Neural progenitor cell (in vitro differentiated cells): ENCODE measurements around the gene STXBP3. TPM values are rescaled to one million over a fixed set of nuclear protein-coding genes. Genes with fewer than 3 reads are reported as not detected.

Experiments used
- DNase-seq: peaks from one replicate; pipeline ENCODE4 v3.0.0-alpha.2; 2016; ENCODE audit warnings: low spot score
- H2AFZ ChIP-seq: fragments of 200-600 bp; sonication (generic); replicated peaks from 2 replicates; pipeline ENCODE4 v1.6.1; 2016; ENCODE audit warnings: antibody characterized with exemption
- H3F3A ChIP-seq: fragments of 200-600 bp; sonication (generic); 2 replicates; pipeline ENCODE4 v1.6.1; 2016; ENCODE audit warnings: antibody characterized with exemption, low read depth
- H3K27ac ChIP-seq: fragments of 200-600 bp; sonication (generic); 2 replicates; pipeline ENCODE4 v1.5.1; 2016; ENCODE audit warnings: mild to moderate bottlenecking
- H3K27me3 ChIP-seq: fragments of 200-600 bp; sonication (generic); 2 replicates; pipeline ENCODE4 v1.6.1; 2016; ENCODE audit warnings: mild to moderate bottlenecking, moderate library complexity
- H3K36me3 ChIP-seq: fragments of 200-600 bp; sonication (generic); 2 replicates; pipeline ENCODE4 v1.5.1; 2016
- H3K4me1 ChIP-seq: fragments of 200-600 bp; sonication (generic); 2 replicates; pipeline ENCODE4 v1.6.1; 2016; ENCODE audit warnings: mixed run types
- H3K4me2 ChIP-seq: fragments of 200-600 bp; sonication (generic); 2 replicates; pipeline ENCODE4 v1.6.1; 2016
- H3K4me3 ChIP-seq: fragments of 200-600 bp; sonication (generic); 2 replicates; pipeline ENCODE4 v1.5.1; 2016
- H3K79me2 ChIP-seq: fragments of 200-600 bp; sonication (generic); 2 replicates; pipeline ENCODE4 v1.6.1; 2016; ENCODE audit warnings: low read depth
- H3K9ac ChIP-seq: fragments of 200-600 bp; sonication (generic); 2 replicates; pipeline ENCODE4 v1.6.1; 2016
- H3K9me3 ChIP-seq: fragments of 200-600 bp; sonication (generic); 2 replicates; pipeline ENCODE4 v1.5.1; 2016; ENCODE audit warnings: low read depth
- H4K20me1 ChIP-seq: fragments of 200-600 bp; sonication (generic); 2 replicates; pipeline ENCODE4 v1.6.1; 2016; ENCODE audit warnings: low read depth
- H3K27ac Mint-ChIP-seq: 3 replicates; pipeline ENCODE4 v1.8.0; 2021; ENCODE audit warnings: mixed read lengths
- H3K27me3 Mint-ChIP-seq: 2 replicates; pipeline ENCODE4 v1.8.0; 2022; ENCODE audit warnings: low read depth, mild to moderate bottlenecking, inconsistent platforms, moderate library complexity, mixed read lengths; ENCODE audit not compliant: insufficient read depth
- H3K36me3 Mint-ChIP-seq: 3 replicates; pipeline ENCODE4 v1.8.0; 2021; ENCODE audit warnings: mixed read lengths
- H3K4me1 Mint-ChIP-seq: 3 replicates; pipeline ENCODE4 v1.8.0; 2021; ENCODE audit warnings: mixed read lengths
- H3K4me3 Mint-ChIP-seq: 3 replicates; pipeline ENCODE4 v1.8.0; 2021; ENCODE audit warnings: mild to moderate bottlenecking, moderate library complexity, mixed read lengths
- H3K9me3 Mint-ChIP-seq: 3 replicates; pipeline ENCODE4 v1.8.0; 2020; ENCODE audit warnings: mixed read lengths
- EZH2 ChIP-seq: fragments of 200-600 bp; sonication (generic); IDR thresholded peaks from 2 replicates; pipeline ENCODE4 v1.6.1; 2017; ENCODE audit warnings: antibody characterized with exemption, mild to moderate bottlenecking, moderate library complexity
- EZH2phosphoT487 ChIP-seq: fragments of 200-600 bp; sonication (generic); IDR thresholded peaks from 2 replicates; pipeline ENCODE4 v1.6.1; 2017; ENCODE audit warnings: antibody characterized with exemption
- total RNA-seq: library from RNA; depleted of rRNA; stranded (reverse); fragments of >200 nt; gene quantifications from 2 replicates; pipeline ENCODE4 v1.2.3, GENCODE V29; 2015; ENCODE audit warnings: low replicate concordance
- TF ChIP-seq, protein P1 (sequence below): fragments of 200-600 bp; sonication (generic); IDR thresholded peaks from 2 replicates; pipeline ENCODE4 v1.5.1; 2017; ENCODE audit warnings: antibody characterized with exemption, mild to moderate bottlenecking

The STXBP3 gene
- total RNA-seq, 1 donor from 2014 or later, result 89.8 TPM

- H3K4me3 ChIP-seq, result no peak overlapping the region
- no peak overlapping the region for H3K27ac Mint-ChIP-seq
- H2AFZ ChIP-seq, result no peak overlapping the region
- peaks cover 13% of the 10 kb centered on the region for H3K4me1 Mint-ChIP-seq
- TF ChIP-seq, protein P1, sequence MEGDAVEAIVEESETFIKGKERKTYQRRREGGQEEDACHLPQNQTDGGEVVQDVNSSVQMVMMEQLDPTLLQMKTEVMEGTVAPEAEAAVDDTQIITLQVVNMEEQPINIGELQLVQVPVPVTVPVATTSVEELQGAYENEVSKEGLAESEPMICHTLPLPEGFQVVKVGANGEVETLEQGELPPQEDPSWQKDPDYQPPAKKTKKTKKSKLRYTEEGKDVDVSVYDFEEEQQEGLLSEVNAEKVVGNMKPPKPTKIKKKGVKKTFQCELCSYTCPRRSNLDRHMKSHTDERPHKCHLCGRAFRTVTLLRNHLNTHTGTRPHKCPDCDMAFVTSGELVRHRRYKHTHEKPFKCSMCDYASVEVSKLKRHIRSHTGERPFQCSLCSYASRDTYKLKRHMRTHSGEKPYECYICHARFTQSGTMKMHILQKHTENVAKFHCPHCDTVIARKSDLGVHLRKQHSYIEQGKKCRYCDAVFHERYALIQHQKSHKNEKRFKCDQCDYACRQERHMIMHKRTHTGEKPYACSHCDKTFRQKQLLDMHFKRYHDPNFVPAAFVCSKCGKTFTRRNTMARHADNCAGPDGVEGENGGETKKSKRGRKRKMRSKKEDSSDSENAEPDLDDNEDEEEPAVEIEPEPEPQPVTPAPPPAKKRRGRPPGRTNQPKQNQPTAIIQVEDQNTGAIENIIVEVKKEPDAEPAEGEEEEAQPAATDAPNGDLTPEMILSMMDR, result no peak
- TF ChIP-seq EZH2, result no peak
- TF ChIP-seq EZH2phosphoT487, result no peak
- H3K79me2 ChIP-seq, result no peaks in the 10 kb centered on the region
- H3K4me1 ChIP-seq, result no peaks in the 10 kb centered on the region
- DNase-seq, result no peak
- no peaks in the 10 kb centered on the region for H3K9me3 ChIP-seq
- H3K9ac ChIP-seq, result no peak overlapping the region
- H3K4me2 ChIP-seq, result no peak overlapping the region
- H3K36me3 ChIP-seq, result no peaks in the 10 kb centered on the region
- H3K36me3 Mint-ChIP-seq, result peaks cover 2% of the 10 kb centered on the region
- no peaks in the 10 kb centered on the region for H4K20me1 ChIP-seq
- no peaks in the 10 kb centered on the region for H3F3A ChIP-seq
- no peaks in the 10 kb centered on the region for H3K27me3 ChIP-seq
- H3K9me3 Mint-ChIP-seq, result peaks cover 4% of the 10 kb centered on the region
- peaks cover 3% of the 10 kb centered on the region for H3K27me3 Mint-ChIP-seq
- H3K27ac ChIP-seq, result no peak overlapping the region
- H3K4me3 Mint-ChIP-seq, result no peak overlapping the region
These were observed 77.2 kb downstream of the STXBP3 start for GRCh38 chr1:108823632-108824031.

DNA sequence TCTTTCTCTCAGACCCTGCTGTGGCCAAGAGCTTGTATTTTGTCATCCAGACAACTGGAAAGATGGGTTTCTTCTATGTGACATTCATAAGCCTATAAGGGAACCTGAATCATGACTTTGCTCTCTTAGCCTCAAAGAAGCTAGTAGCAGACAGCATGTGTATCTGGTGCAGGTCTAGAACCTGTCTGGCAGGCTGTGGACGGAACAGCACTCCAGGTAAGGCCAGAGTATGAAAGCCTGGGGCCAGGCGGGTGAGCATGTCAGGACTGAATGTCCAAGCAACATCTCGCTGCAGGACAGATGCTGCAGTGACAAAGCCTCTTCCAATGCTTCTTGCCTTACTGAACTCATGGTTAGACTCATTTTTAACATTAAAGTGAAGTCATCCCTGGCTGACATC lies 77.6 kb downstream of the STXBP3 start:
- H3K4me2 ChIP-seq, result no peak overlapping the region
- peaks cover 3% of the 10 kb centered on the region for H3K27me3 Mint-ChIP-seq
- peaks cover 14% of the 10 kb centered on the region for H3K4me1 Mint-ChIP-seq
- TF ChIP-seq, protein P1, result no peak
- TF ChIP-seq EZH2phosphoT487 (no peak), EZH2 (no peak)
- no peaks in the 10 kb centered on the region for H4K20me1 ChIP-seq
- H3K27ac ChIP-seq, result no peak overlapping the region
- H3K9ac ChIP-seq, result no peak overlapping the region
- H3K36me3 Mint-ChIP-seq, result peaks cover 2% of the 10 kb centered on the region
- H2AFZ ChIP-seq, result no peak overlapping the region
- H3K9me3 Mint-ChIP-seq, result peaks cover 4% of the 10 kb centered on the region
- no peak overlapping the region for H3K4me3 Mint-ChIP-seq
- H3K4me1 ChIP-seq, result no peaks in the 10 kb centered on the region
- no peak for DNase-seq
- no peaks in the 10 kb centered on the region for H3K36me3 ChIP-seq
- no peaks in the 10 kb centered on the region for H3F3A ChIP-seq
- H3K27me3 ChIP-seq, result no peaks in the 10 kb centered on the region
- no peak overlapping the region for H3K4me3 ChIP-seq
- no peaks in the 10 kb centered on the region for H3K9me3 ChIP-seq
- no peak overlapping the region for H3K27ac Mint-ChIP-seq
- no peaks in the 10 kb centered on the region for H3K79me2 ChIP-seq

GRCh38 chr1:108826081-108826635 lies 79.7 kb downstream of the STXBP3 start:
- no peak overlapping the region for H3K9ac ChIP-seq
- no peaks in the 10 kb centered on the region for H3K9me3 Mint-ChIP-seq
- H3K79me2 ChIP-seq, result no peaks in the 10 kb centered on the region
- H3K36me3 Mint-ChIP-seq, result no peaks in the 10 kb centered on the region
- no peaks in the 10 kb centered on the region for H3K9me3 ChIP-seq
- H3K4me1 ChIP-seq, result no peaks in the 10 kb centered on the region
- no peaks in the 10 kb centered on the region for H3K27me3 ChIP-seq
- H3K27me3 Mint-ChIP-seq, result peaks cover 3% of the 10 kb centered on the region
- H3K4me3 ChIP-seq, result no peak overlapping the region
- TF ChIP-seq, protein P1, result no peak
- no peak for TF ChIP-seq EZH2phosphoT487
- TF ChIP-seq EZH2, result no peak
- H3K4me1 Mint-ChIP-seq, result peaks cover 28% of the 10 kb centered on the region
- H3K36me3 ChIP-seq, result no peaks in the 10 kb centered on the region
- H2AFZ ChIP-seq, result no peak overlapping the region
- H3K4me3 Mint-ChIP-seq, result no peak overlapping the region
- H3K27ac Mint-ChIP-seq, result no peak overlapping the region
- DNase-seq, result no peak
- H3K27ac ChIP-seq, result no peak overlapping the region
- no peaks in the 10 kb centered on the region for H4K20me1 ChIP-seq
- no peak overlapping the region for H3K4me2 ChIP-seq
- no peaks in the 10 kb centered on the region for H3F3A ChIP-seq
